ENCODE data around the gene MYO18B. TPM values are rescaled to one million over a fixed set of nuclear protein-coding genes. Genes with fewer than 3 reads are reported as not detected.

MYO18B gene
- total RNA-seq, 1 experiment from 2014 or later: 0.07 TPM

GRCh38 chr22:25896098-25896497, 154.1 kb downstream of the MYO18B start:
- intact Hi-C loops (cut with micrococcal nuclease; ENCODE audit: unreplicated experiment): no loop called here
- H3K4me1 ChIP-seq: no peaks in the 10 kb centered on the region
- no peak overlapping the region for H3K4me3 ChIP-seq (ENCODE audit: low read depth, low read length)
- H3K36me3 ChIP-seq (ENCODE audit: control insufficient read depth, insufficient read depth, low read length): no peaks in the 10 kb centered on the region
- Mint-ChIP-seq H3K36me3 (ENCODE audit: insufficient read depth, unreplicated experiment) (no peaks in the 10 kb centered on the region), H3K27ac (ENCODE audit: unreplicated experiment) (no peak overlapping the region), H3K9me3 (ENCODE audit: unreplicated experiment) (no peaks in the 10 kb centered on the region), H3K27me3 (ENCODE audit: insufficient read depth, unreplicated experiment) (peaks cover 12% of the 10 kb centered on the region), H3K4me3 (ENCODE audit: unreplicated experiment) (no peak overlapping the region), H3K4me1 (ENCODE audit: low read depth, unreplicated experiment) (no peaks in the 10 kb centered on the region)
- ChIA-PET CTCF (interaction anchor here (2.4 kb wide), 1 partner anchor 435 kb away, joined by 13 read pairs; no protein-coding TSS in a partner anchor), POLR2A (no interaction called here)
- no peak for DNase-seq
- H3K9me3 ChIP-seq: no peaks in the 10 kb centered on the region
- 0 out of 2 replicates have a peak, but pooled peaks cover under 1% of the 10 kb centered on the region for H3K27me3 ChIP-seq (replicated peaks; ENCODE audit: control insufficient read depth, insufficient read depth, low read length)
- TF ChIP-seq CTCF (IDR thresholded peaks at IDR 0.05; ENCODE audit: insufficient read depth in 1 of 2, low read depth in 1 of 2, low read length in 1 of 2, severe bottlenecking in 1 of 2, unreplicated experiment in 1 of 2): no peak
- no TSS peak for BruUV-seq (replicated peaks)

- no peaks in the 10 kb centered on the region for H3K27me3 ChIP-seq (replicated peaks; ENCODE audit: control insufficient read depth, insufficient read depth, low read length)
These were observed 154.6 kb downstream of the MYO18B start for GRCh38 chr22:25896592-25896991.

GRCh38 chr22:25898707-25899365, 156.8 kb downstream of the MYO18B start:
- Histone ChIP-seq H3K4me1 (no peaks in the 10 kb centered on the region), H3K9me3 (no peaks in the 10 kb centered on the region), H3K4me3 (ENCODE audit: low read depth, low read length) (no peak overlapping the region), H3K36me3 (ENCODE audit: control insufficient read depth, insufficient read depth, low read length) (no peaks in the 10 kb centered on the region), H3K27me3 (replicated peaks; ENCODE audit: control insufficient read depth, insufficient read depth, low read length) (no peaks in the 10 kb centered on the region; the same call in 1 of the 2 replicates)
- peaks cover 8% of the 10 kb centered on the region for H3K27me3 Mint-ChIP-seq (ENCODE audit: insufficient read depth, unreplicated experiment)
- peak in 1 of 2 experiments; percentile 32 for TF ChIP-seq CTCF (IDR thresholded peaks at IDR 0.05; ENCODE audit: insufficient read depth in 1 of 2, low read depth in 1 of 2, low read length in 1 of 2, severe bottlenecking in 1 of 2, unreplicated experiment in 1 of 2)
- intact Hi-C loops (cut with micrococcal nuclease; ENCODE audit: unreplicated experiment): no loop called here
- H3K4me1 Mint-ChIP-seq (ENCODE audit: low read depth, unreplicated experiment): no peaks in the 10 kb centered on the region
- BruUV-seq (replicated peaks): no TSS peak
- DNase-seq: peak in 1 of 2 experiments; percentile 9
- H3K4me3 Mint-ChIP-seq (ENCODE audit: unreplicated experiment): no peak overlapping the region
- ChIA-PET CTCF (no interaction called here), POLR2A (no interaction called here)
- H3K27ac Mint-ChIP-seq (ENCODE audit: unreplicated experiment): no peak overlapping the region
- H3K9me3 Mint-ChIP-seq (ENCODE audit: unreplicated experiment): no peaks in the 10 kb centered on the region
- H3K36me3 Mint-ChIP-seq (ENCODE audit: insufficient read depth, unreplicated experiment): no peaks in the 10 kb centered on the region

More at GRCh38 chr22:25896592-25896991, 154.6 kb downstream of the MYO18B start:
- H3K4me1 ChIP-seq: no peaks in the 10 kb centered on the region
- Mint-ChIP-seq H3K4me3 (ENCODE audit: unreplicated experiment) (no peak overlapping the region), H3K9me3 (ENCODE audit: unreplicated experiment) (no peaks in the 10 kb centered on the region), H3K36me3 (ENCODE audit: insufficient read depth, unreplicated experiment) (no peaks in the 10 kb centered on the region), H3K4me1 (ENCODE audit: low read depth, unreplicated experiment) (no peaks in the 10 kb centered on the region), H3K27me3 (ENCODE audit: insufficient read depth, unreplicated experiment) (peaks cover 11% of the 10 kb centered on the region), H3K27ac (ENCODE audit: unreplicated experiment) (no peak overlapping the region)
- ChIA-PET POLR2A (no interaction called here), CTCF (interaction anchor here (2.4 kb wide), 1 partner anchor 434 kb away, joined by 13 read pairs; no protein-coding TSS in a partner anchor)
- H3K4me3 ChIP-seq (ENCODE audit: low read depth, low read length): no peak overlapping the region
- intact Hi-C loops (cut with micrococcal nuclease; ENCODE audit: unreplicated experiment): no loop called here
- BruUV-seq (replicated peaks): no TSS peak
- no peak for DNase-seq
- no peaks in the 10 kb centered on the region for H3K9me3 ChIP-seq
- no peak for TF ChIP-seq CTCF (IDR thresholded peaks at IDR 0.05; ENCODE audit: insufficient read depth in 1 of 2, low read depth in 1 of 2, low read length in 1 of 2, severe bottlenecking in 1 of 2, unreplicated experiment in 1 of 2)
- H3K36me3 ChIP-seq (ENCODE audit: control insufficient read depth, insufficient read depth, low read length): no peaks in the 10 kb centered on the region
